Measurements from ENCODE around the gene TSLP.

Gene TSLP

GRCh38 chr5:111071413-111071812 is at the start of gene TSLP:
TSS of gene TSLP (plus strand) at chr5:111071713. CDS start at chr5:111071891, 178 bp downstream.
- no peak for DNase-seq

- DNase-seq: no peak
These were observed 49.2 kb upstream of the TSLP start for GRCh38 chr5:111022301-111022700.

DNA sequence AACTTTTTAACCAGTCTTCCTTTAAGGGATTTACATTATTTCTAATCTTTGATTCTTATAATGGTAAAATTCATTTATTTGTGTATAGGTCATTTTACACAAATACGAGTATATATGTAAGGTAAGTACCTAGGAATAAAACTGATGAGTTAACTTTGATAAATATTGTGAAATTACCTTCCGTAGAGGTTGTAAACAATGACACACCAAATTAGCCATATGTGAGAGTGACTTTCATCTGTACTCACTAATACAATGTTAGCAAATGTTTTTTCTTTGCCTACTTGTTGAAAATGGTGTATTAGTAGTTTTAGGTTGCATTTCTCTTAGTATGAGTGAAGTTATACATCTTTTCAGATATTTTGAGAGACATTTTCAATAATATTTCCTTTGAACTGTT is 42.6 kb upstream of the TSLP start:
- DNase-seq: no peak

GRCh38 chr5:111043712-111044506 is 27.6 kb upstream of the TSLP start:
- DNase-seq: no peak

DNA sequence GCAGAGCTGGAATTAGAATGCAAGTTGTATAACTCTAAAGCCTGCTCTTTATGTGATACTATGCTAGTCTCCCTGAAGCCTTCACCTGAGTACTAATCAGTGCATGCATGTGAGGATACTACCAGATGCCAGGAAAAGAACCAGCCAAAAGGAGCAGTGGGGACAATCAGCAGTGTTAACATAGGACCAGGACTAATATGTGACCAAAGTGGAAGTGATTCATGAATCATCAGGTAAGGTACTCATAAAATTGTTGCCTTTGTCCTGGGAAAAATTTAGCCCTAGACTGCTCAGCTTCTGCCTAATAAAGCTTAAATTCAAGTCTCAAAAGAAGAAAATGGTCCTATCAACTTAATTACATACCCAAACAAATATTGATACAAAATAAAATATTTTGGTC is 13.4 kb upstream of the TSLP start:
- no peak for DNase-seq

DNA sequence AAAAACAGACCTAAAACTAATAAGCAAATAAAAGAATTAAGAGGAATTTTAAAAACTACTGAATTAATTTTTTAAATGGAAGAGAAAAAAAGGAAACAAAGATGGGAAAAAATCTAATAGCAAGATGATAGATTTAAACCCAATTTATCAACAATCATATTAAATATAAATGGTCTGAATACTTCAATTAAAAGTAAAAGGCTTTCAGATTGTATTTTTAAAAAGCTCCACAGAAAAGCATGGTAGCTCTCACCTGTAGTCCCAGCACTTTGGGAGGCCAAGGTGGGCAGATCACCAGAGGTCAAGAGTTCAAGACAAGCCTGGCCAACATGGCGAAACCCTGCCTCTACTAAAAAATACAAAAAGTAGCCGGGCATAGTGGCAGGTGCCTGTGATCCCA is 11.3 kb upstream of the TSLP start:
- no peak for DNase-seq

- no peak for DNase-seq
These were observed 9.9 kb upstream of the TSLP start for GRCh38 chr5:111061618-111062017.

DNA sequence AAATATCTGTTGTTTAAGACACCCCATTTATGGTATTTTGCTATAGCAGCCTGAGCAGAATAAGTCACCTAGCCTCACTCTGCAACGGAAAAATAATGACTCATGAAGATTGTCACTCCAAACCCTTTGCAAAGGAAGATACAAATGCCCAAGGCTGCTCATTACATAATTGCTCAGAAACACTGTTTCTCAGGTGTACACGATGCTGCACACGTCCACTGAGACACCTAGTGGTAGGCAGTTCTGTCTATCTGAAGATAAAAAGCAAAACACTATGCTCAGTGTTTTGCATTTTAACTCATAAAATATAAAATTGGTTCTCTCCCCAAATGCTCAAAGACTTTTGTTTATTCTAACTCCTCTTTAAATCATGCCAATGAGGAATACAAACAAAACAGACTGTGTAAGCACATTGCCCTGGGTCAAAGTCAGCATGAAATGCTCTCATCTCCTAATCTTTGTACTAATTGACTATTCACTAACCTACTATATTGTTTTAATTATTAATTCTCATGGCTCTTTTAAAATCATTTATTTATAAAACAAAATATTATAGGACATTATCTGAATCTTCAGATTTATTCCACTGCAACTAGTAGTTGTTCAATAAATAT is 7.7 kb upstream of the TSLP start:
- DNase-seq: no peak

GRCh38 chr5:111066261-111066938 is 5.1 kb upstream of the TSLP start:
- no peak for DNase-seq

DNA sequence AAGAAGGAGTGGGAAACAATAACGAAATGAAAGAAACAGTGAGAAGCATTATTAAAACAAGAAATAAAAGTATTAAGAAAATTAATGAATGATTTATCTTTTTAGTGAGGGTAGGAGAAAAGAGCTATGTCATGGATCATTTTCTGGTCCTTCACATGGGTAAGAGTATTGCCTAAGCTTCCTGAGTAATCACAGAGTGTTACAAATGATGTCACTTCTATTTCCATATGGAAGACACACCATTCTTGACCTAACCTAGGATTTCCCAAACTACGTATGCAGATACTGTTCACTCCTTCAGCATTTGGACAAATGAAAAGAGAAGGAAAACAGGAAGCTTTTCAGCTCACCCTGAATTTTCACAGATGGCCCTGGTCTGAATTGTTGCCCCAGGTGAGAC is 3.3 kb upstream of the TSLP start:
- no peak for DNase-seq

DNA sequence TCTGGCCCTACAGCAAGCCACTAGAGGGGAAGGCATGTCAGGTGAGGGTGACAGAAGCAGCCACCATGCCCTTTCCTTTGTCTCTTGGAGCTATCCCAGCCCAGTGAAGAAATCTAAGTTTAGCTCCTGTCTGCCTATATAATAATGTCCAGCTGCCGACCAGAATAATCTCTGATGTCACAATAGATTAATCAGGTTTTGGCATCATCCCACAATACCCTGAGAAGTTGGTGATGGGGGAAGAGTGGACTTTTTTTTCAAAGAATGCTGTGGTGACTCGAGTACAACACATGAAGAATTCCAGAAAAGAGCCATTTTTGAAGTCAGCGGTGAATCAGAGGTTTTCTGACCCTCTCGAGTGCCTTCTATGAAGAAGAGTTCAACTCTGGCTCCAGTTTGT is 1.7 kb upstream of the TSLP start:
- DNase-seq: no peak

GRCh38 chr5:111070272-111071134 is 1.0 kb upstream of the TSLP start:
- DNase-seq: no peak

GRCh38 chr5:111072949-111073682 is 1.6 kb downstream of the TSLP start:
- DNase-seq: no peak

- DNase-seq: no peak
These were observed 2.7 kb downstream of the TSLP start for GRCh38 chr5:111074244-111074643.

- no peak for DNase-seq
These were observed 4.0 kb downstream of the TSLP start for GRCh38 chr5:111075520-111075919.

DNA sequence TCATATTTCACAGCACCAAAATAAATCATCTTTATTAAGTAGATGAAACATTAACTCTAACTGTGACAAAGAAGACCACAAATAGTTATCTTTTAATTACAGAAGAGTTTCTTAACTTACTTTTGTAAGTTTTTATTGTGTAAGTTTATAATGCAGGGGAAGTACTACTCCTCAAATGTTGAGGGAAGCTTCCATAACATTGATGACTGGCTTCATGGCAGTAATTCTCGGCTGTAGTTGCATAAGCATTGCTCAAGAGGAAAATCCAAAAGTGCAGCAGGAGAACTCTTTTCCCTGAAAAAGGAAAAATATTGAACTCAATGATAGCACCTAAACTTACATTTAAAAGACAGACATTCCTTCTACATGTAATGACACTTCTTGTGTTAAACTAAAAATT is 4.6 kb downstream of the TSLP start:
- DNase-seq: no peak

DNA sequence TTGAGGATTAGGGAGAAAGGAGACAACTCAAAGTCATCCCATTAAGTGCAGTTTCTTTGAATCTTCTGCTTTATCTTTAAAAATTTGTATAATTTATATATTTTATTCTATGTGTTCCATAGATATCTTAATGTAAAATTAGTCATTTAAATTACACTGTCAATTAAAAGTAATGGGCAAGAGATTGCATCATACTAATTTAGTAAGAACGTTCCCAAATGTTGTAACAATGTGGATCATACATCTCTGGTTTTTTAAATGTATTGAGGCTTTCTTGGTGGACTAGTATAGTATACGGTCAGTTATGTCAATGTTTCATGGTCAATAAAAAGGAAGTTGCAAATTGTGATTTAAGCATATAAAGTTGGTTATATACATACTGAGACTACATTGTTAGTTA is 6.2 kb downstream of the TSLP start:
- no peak for DNase-seq

DNA sequence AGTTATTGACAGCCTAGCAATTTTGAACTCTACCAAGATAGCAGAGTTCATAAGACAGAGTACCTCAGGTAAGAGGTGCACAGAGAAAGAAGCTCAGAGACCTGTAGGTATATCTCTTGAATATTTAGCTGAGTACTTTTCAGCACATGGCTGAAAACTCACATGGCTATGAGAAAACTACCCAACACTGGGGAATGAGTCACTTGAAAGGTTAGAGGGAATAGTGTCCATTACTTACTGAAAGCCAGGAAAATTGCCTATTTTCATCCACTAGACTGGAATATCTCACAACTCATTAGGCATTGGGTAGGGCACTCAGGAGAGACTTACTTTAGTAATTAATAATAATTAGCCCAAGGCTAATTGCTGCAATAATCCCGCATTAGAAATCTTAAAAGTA is 8.3 kb downstream of the TSLP start:
- no peak for DNase-seq

DNA sequence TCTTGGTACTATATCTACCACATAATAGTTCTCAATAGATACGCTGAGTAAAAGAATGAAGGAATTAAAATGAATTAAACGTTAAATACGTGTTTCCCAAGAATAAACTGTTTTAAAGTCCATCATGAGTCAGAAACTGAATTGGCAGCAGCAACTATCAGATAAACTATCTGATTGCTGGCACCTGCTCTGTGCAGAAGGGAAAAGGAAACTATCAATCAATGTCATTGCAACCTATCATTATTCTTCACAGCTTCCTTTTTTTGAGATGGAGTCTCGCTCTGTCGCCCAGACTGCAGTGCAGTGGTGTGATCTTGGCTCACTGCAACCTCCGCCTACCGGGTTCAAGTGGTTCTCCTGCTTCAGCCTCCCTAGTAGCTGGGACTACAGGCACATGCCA is 11.8 kb downstream of the TSLP start:
- no peak for DNase-seq

GRCh38 chr5:111092062-111092853 is 20.7 kb downstream of the TSLP start, which contains the start of gene WDR36:
TSS of gene WDR36 (plus strand) at chr5:111092348. CDS start at chr5:111092457, 109 bp downstream.
- DNase-seq: peak; percentile 82

DNA sequence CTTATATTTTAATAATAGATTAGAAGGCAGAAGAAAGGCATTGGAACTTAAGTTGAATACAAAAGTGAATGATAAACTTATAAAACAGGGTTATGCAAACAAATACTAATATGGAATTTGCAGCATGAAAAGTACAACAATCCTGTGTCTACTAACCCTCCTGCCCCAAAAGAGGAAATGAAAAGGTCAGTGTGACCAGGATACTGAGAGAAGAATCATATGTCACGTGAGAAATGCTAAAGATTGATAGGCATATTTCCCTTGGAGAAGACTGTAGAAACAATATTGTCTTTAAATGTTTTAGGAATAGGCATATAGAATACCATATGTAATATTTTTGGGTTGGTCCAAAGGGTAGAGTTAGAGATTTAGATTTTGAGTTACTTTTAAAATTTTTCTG is 24.5 kb downstream of the TSLP start:
- DNase-seq: no peak
